ENCODE data around the gene LRRN3.

Gene LRRN3

DNA sequence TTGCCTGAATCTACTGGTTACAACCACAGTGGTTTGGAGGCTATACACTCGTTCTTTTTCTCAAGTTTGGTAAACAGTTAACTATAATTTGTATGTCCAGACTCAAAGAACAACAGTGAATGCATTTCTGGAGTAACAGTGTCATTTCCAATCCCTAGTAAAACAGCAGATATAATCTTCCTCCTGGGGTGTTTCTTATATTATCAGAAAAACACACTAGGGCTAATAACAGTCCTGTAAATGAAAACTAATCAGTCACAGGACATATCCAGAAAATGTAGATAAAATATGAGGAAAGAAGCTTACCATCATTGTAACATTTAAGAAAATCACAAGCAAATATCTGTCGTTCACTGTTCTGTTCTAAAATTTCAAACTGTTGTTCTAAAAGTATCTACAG lies 82.6 kb downstream of the LRRN3 start:
- DNase-seq, result no peak

DNA sequence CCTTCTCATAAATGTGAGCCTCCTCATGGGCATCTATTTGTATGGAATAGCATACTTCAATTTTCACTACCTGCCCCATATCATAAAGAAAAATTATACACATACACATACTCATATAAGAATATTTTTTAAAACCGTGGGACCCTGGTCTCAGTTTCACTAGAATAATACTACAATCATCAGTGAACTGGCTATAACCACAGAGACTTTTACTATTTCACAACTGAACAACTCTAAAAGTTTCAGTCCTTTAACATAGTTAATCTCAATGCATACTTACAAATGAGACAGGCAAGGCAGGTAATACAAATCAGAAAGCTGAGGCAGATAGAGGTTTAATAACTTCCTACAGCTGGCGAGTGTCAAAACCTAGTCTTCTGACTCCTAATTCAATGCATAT lies 83.1 kb downstream of the LRRN3 start:
- no peak for DNase-seq

DNA sequence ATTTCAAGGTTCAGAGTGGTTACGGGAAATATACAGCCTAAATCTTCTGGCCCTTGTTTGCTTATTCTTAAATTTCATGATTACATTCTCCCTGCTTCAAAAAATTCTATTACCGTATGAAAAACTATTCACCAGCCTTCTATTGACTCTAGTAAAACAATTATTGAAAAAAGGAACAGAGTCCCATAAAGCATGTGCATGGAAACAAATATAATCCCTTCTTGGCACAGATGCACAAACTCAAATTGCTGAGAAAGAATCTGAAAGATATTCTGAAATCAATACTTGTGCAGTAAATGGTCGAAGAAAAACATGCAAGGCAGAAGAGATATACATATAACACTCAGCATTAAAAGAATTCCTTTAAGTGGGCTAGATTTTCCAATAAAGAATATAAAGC lies 83.6 kb downstream of the LRRN3 start:
- no peak for DNase-seq
